ENCODE results near the gene SLC35A4. TPM values are rescaled to one million over a fixed set of nuclear protein-coding genes. Genes with fewer than 3 reads are reported as not detected.

The SLC35A4 gene
- total RNA-seq, 2 donors from 2014 or later: 43.9 to 55.0 TPM

DNA sequence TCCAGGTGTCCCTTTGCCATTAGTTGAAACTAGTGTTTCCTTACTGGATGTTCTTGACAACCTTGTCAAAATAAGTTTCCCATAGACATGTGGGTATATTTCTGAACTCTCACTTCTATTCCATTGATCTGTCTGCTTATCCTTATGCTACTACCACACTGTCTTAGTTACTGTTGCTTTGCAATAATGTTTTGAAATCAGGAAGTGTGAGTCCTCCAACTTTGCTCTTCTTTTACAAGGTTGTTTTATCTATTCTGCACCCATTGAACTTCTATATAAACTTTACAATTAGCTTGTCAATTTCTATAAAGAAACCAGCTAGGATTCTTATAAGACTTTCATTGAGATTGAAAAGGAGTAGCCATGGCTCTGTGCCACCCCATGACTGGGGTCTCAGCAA, 44.1 kb downstream of the SLC35A4 start:
- no peak for DNase-seq (ENCODE audit: low spot score)
- intact Hi-C loops (cut with DNase I): no loop called here

DNA sequence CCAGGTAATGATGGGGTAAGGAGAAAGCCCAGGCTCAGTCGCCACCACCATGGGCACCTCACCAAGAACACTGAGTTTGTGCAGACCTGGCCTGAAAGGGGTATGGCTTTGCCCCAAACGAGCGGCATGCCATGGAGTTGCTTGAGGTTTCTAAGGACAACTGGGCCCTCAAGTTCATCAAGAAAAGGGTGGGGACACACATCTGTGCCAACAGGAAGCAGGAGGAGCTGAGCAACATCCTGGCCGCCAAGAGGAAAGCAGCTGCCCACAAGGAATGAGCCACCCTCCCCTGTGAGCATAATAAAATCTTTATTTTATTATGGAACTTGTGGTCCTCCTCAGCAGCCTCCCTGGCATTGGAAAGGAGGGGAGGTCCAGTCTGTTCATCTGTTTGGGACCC, 44.5 kb downstream of the SLC35A4 start:
- intact Hi-C loops (cut with DNase I): no loop called here
- DNase-seq (ENCODE audit: low spot score): no peak

DNA sequence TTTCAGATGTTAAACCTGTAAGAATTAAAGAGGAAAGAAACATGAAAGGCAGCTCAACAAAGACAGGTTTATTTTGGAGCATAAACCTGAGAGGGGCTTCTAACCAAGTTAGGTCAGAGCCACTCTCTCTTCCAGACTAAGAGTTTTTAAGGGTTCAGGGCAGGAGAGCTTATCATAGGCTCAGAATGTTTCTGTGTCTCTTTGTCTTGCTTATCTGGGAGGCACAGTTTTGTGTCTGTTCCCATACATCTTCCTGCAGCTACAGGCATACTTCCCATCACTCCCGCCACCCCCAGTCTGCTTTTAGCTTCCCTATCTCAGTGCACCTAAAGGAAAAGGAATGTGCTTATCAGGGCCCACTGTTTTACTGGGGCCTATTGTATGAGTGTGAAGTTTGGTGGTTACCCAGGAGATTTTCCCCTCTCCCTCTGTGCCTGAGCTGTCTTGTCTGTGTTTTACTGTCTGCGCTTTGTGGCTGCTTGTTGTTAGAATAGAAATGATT, 46.4 kb downstream of the SLC35A4 start:
- intact Hi-C loops (cut with DNase I): no loop called here
- DNase-seq (ENCODE audit: low spot score): no peak

Small RNA genes within 50 kb of the gene (microRNA-seq; reads per million reads assigned to microRNA genes)
- gene MIR6831 (ENCODE audit: borderline microRNAs expressed in 2 of 2): 0 reads per million in 2 donors

Other genes starting within 250 kb of the SLC35A4 start
- gene HBEGF, start 218.2 kb upstream of the SLC35A4 start, total RNA-seq: 1 to 10 TPM; 6.9 to 9.5 TPM
- gene SLC4A9, start 204.6 kb upstream of the SLC35A4 start, total RNA-seq: not detected
- 10 to 100 TPM; 90.8 to 93.2 TPM for gene ANKHD1, start 163.0 kb upstream of the SLC35A4 start, total RNA-seq
- 10 to 100 TPM in 1 of 2 donors, 1 to 10 TPM in 1; 8.5 to 11.0 TPM for gene EIF4EBP3, start 17.2 kb upstream of the SLC35A4 start, total RNA-seq
- gene SRA1, start 7.4 kb upstream of the SLC35A4 start, total RNA-seq: 10 to 100 TPM; 27.9 to 28.0 TPM
- gene APBB3, start 230 bp upstream of the SLC35A4 start, total RNA-seq: 10 to 100 TPM; 12.5 to 19.7 TPM
- gene CD14, start 68.3 kb downstream of the SLC35A4 start, total RNA-seq: 10 to 100 TPM; 64.6 to 68.8 TPM
- 10 to 100 TPM in 1 of 2 donors, 1 to 10 TPM in 1; 6.6 to 11.2 TPM for gene TMCO6, start 74.6 kb downstream of the SLC35A4 start, total RNA-seq
- gene NDUFA2, start 82.8 kb downstream of the SLC35A4 start, total RNA-seq: 10 to 100 TPM; 37.4 to 45.9 TPM
- gene IK, start 83.0 kb downstream of the SLC35A4 start, total RNA-seq: 10 to 100 TPM; 63.1 to 70.3 TPM
- gene WDR55, start 100.1 kb downstream of the SLC35A4 start, total RNA-seq: 10 to 100 TPM; 13.0 to 14.9 TPM
- under 1 TPM; 0.52 to 0.56 TPM for gene DND1, start 108.7 kb downstream of the SLC35A4 start, total RNA-seq
- 10 to 100 TPM; 38.0 to 48.2 TPM for gene HARS1, start 126.5 kb downstream of the SLC35A4 start, total RNA-seq
- gene HARS2, start 126.6 kb downstream of the SLC35A4 start, total RNA-seq: 10 to 100 TPM; 16.8 to 19.2 TPM
- 10 to 100 TPM; 31.8 to 34.9 TPM for gene ZMAT2, start 135.6 kb downstream of the SLC35A4 start, total RNA-seq
- not detected for gene PCDHA1, start 221.3 kb downstream of the SLC35A4 start, total RNA-seq
- under 1 TPM in 1 of 2 donors, not detected in 1; 0.14 TPM for gene PCDHA2, start 230.0 kb downstream of the SLC35A4 start, total RNA-seq
- gene PCDHA3, start 236.2 kb downstream of the SLC35A4 start, total RNA-seq: under 1 TPM; 0.19 to 0.23 TPM
- gene PCDHA4, start 242.2 kb downstream of the SLC35A4 start, total RNA-seq: under 1 TPM; 0.32 to 0.48 TPM